WTC11 (cell line): ENCODE results near the gene APOE. TPM values are rescaled to one million over a fixed set of nuclear protein-coding genes. Genes with fewer than 3 reads are reported as not detected.

Experiments used
- ATAC-seq: fragments of 200-7000 bp; cut with Tn5 transposase; 2 replicates; pipeline ENCODE4 v1.10.0; 2021; ENCODE audit warnings: mild to moderate bottlenecking, moderate library complexity
- CTCF ChIA-PET: fragments of 300-600 bp; sonication (Branson Sonifier 250); formaldehyde crosslinking; loops from one replicate; lab custom pipeline; 2021; ENCODE audit warnings: antibody characterized with exemption; lab: Charles Lee
- POLR2A ChIA-PET: fragments of 350-600 bp; sonication (Branson Sonifier 250); formaldehyde crosslinking; loops from one replicate; lab custom pipeline; 2021; ENCODE audit warnings: antibody characterized with exemption; lab: Charles Lee
- DNase-seq: peaks from one replicate; pipeline ENCODE4 v3.0.0; 2021; ENCODE audit warnings: low spot score
- H3K27ac Mint-ChIP-seq: 2 replicates; pipeline ENCODE4 v1.8.0; 2021; ENCODE audit warnings: mixed read lengths
- H3K27me3 Mint-ChIP-seq: 2 replicates; pipeline ENCODE4 v1.8.0; 2021; ENCODE audit warnings: low read depth, mild to moderate bottlenecking, moderate library complexity, mixed read lengths
- H3K36me3 Mint-ChIP-seq: 2 replicates; pipeline ENCODE4 v1.8.0; 2021; ENCODE audit warnings: mixed read lengths
- H3K4me1 Mint-ChIP-seq: 2 replicates; pipeline ENCODE4 v1.8.0; 2022; ENCODE audit warnings: mixed read lengths
- H3K4me3 Mint-ChIP-seq: 2 replicates; pipeline ENCODE4 v1.8.0; 2021; ENCODE audit warnings: mild to moderate bottlenecking, moderate library complexity, mixed read lengths
- H3K9me3 Mint-ChIP-seq: 2 replicates; pipeline ENCODE4 v1.8.0; 2021; ENCODE audit warnings: mixed read lengths
- AR ChIP-seq: fragments of 250-450 bp; sonication (Bioruptor Pico); IDR thresholded peaks from 2 replicates; pipeline ENCODE4 v1.9.0; 2021; ENCODE audit warnings: mild to moderate bottlenecking
- ATF1 ChIP-seq: sonication (generic); formaldehyde crosslinking; IDR thresholded peaks from 2 replicates; pipeline ENCODE4 v1.8.1; 2023; ENCODE audit warnings: mild to moderate bottlenecking, moderate library complexity, missing genetic modification reagents
- CDX4 ChIP-seq: fragments of 250-450 bp; sonication (Bioruptor Pico); IDR thresholded peaks from 2 replicates; pipeline ENCODE4 v1.9.0; 2021; ENCODE audit warnings: moderate library complexity, mild to moderate bottlenecking, inconsistent platforms, borderline replicate concordance
- ERG ChIP-seq: fragments of 250-450 bp; sonication (Bioruptor Pico); IDR thresholded peaks from 2 replicates; pipeline ENCODE4 v1.8.0; 2021; ENCODE audit warnings: mild to moderate bottlenecking
- ETV6 ChIP-seq: sonication (generic); formaldehyde crosslinking; IDR thresholded peaks from 2 replicates; pipeline ENCODE4 v1.8.1; 2022; ENCODE audit warnings: mild to moderate bottlenecking, missing genetic modification reagents
- FOXK1 ChIP-seq: sonication (generic); formaldehyde crosslinking; IDR thresholded peaks from 2 replicates; pipeline ENCODE4 v1.8.0; 2022; ENCODE audit warnings: mild to moderate bottlenecking, moderate library complexity, missing genetic modification reagents
- FOXP4 ChIP-seq: sonication (generic); formaldehyde crosslinking; IDR thresholded peaks from 2 replicates; pipeline ENCODE4 v1.8.0; 2022; ENCODE audit warnings: mild to moderate bottlenecking, missing genetic modification reagents
- GRHL2 ChIP-seq: fragments of 250-450 bp; sonication (Bioruptor Pico); IDR thresholded peaks from 2 replicates; pipeline ENCODE4 v1.8.0; 2022; ENCODE audit warnings: mild to moderate bottlenecking, moderate library complexity; ENCODE audit not compliant: insufficient replicate concordance, severe bottlenecking
- GTF2I ChIP-seq: fragments of 250-450 bp; sonication (Bioruptor Pico); conservative IDR thresholded peaks from 2 replicates; pipeline ENCODE4 v1.4.0; 2021; ENCODE audit warnings: mild to moderate bottlenecking
- HMGXB4 ChIP-seq: sonication (generic); formaldehyde crosslinking; IDR thresholded peaks from 2 replicates; pipeline ENCODE4 v1.8.1; 2023; ENCODE audit warnings: mild to moderate bottlenecking, moderate library complexity, missing genetic modification reagents
- JUN ChIP-seq: sonication (generic); formaldehyde crosslinking; IDR thresholded peaks from 2 replicates; pipeline ENCODE4 v1.8.0; 2023; ENCODE audit warnings: mild to moderate bottlenecking, missing genetic modification reagents
- MAX ChIP-seq: sonication (generic); formaldehyde crosslinking; IDR thresholded peaks from 2 replicates; pipeline ENCODE4 v1.8.0; 2022; ENCODE audit warnings: mild to moderate bottlenecking, missing genetic modification reagents
- NFE2L1 ChIP-seq: sonication (generic); formaldehyde crosslinking; IDR thresholded peaks from 2 replicates; pipeline ENCODE4 v1.8.1; 2023; ENCODE audit warnings: missing genetic modification reagents
- RELA ChIP-seq: sonication (generic); formaldehyde crosslinking; IDR thresholded peaks from 2 replicates; pipeline ENCODE4 v1.8.1; 2022; ENCODE audit warnings: missing genetic modification reagents, mild to moderate bottlenecking, borderline replicate concordance
- TEAD4 ChIP-seq: sonication (generic); formaldehyde crosslinking; IDR thresholded peaks from 2 replicates; pipeline ENCODE4 v1.8.0; 2022; ENCODE audit warnings: mild to moderate bottlenecking, missing genetic modification reagents
- USF1 ChIP-seq: sonication (generic); formaldehyde crosslinking; IDR thresholded peaks from 2 replicates; pipeline ENCODE4 v1.8.0; 2022; ENCODE audit warnings: mild to moderate bottlenecking, missing genetic modification reagents
- ZNF121 ChIP-seq: sonication (generic); formaldehyde crosslinking; IDR thresholded peaks from 2 replicates; pipeline ENCODE4 v1.8.0; 2023; ENCODE audit warnings: missing genetic modification reagents
- ZNF671 ChIP-seq: fragments of 250-450 bp; sonication (Bioruptor Pico); IDR thresholded peaks from 2 replicates; pipeline ENCODE4 v1.8.0; 2021; ENCODE audit warnings: mild to moderate bottlenecking
- ZSCAN18 ChIP-seq: fragments of 250-450 bp; sonication (Bioruptor Pico); IDR thresholded peaks from 2 replicates; pipeline ENCODE4 v2.1.2; 2022; ENCODE audit warnings: mild to moderate bottlenecking, moderate library complexity
- total RNA-seq: library from RNA; stranded (reverse); gene quantifications from 3 replicates; pipeline ENCODE4 v1.2.3, GENCODE V29; 2021

The APOE gene
- total RNA-seq, 1 experiment from 2014 or later, result 824 TPM

GRCh38 chr19:44889830-44890365 lies 15.7 kb upstream of the APOE start:
- Mint-ChIP-seq H3K36me3 (peaks cover 55% of the 10 kb centered on the region), H3K4me1 (peaks cover 21% of the 10 kb centered on the region), H3K4me3 (peak overlapping the region; percentile 64), H3K27me3 (no peaks in the 10 kb centered on the region; the same call in 1 of the 2 replicates), H3K27ac (peak overlapping the region; percentile 97), H3K9me3 (no peaks in the 10 kb centered on the region)
- ATAC-seq (no peak), DNase-seq (no peak)
- ChIA-PET CTCF (interaction anchor here (0.8 to 1.9 kb wide), 13 partner anchors 13 to 201 kb away, joined by 3 to 13 read pairs (median 5); partner anchors contain the start of genes APOE and NECTIN2), POLR2A (interaction anchor here (1.2 to 1.8 kb wide), 5 partner anchors 15 to 202 kb away, joined by 4 to 12 read pairs (median 6); partner anchors contain the start of genes APOE, CLPTM1 and NECTIN2)
- 0 out of 2 replicates have a peak, but pooled peaks have one; percentile 21 for TF ChIP-seq GTF2I (CRISPR knock-in tag)
- TF ChIP-seq FOXP4 (CRISPR knock-in tag), result no peak
- TF ChIP-seq FOXK1, result no peak
- TF ChIP-seq NFE2L1 (CRISPR knock-in tag), result 0 out of 2 replicates have a peak, but pooled peaks have one; percentile 33

GRCh38 chr19:44890366-44891015 lies 15.1 kb upstream of the APOE start:
- DNase-seq, result peak; percentile 100
- POLR2A ChIA-PET, result interaction anchor here (1.2 to 1.8 kb wide), 5 partner anchors 15 to 201 kb away, joined by 4 to 12 read pairs (median 6); partner anchors contain the start of genes APOE, CLPTM1 and NECTIN2
- TF ChIP-seq MAX (CRISPR knock-in tag), result 0 out of 2 replicates have a peak, but pooled peaks have one; percentile 20
- no peak for TF ChIP-seq ATF1 (CRISPR knock-in tag)
- no peak for TF ChIP-seq GRHL2 (CRISPR knock-in tag)
- no peak for TF ChIP-seq ZNF671 (CRISPR knock-in tag)
- TF ChIP-seq FOXK1, result peak; percentile 74; the same call in 1 of the 2 replicates
- TF ChIP-seq ZNF121 (CRISPR knock-in tag), result peak; percentile 43; the same call in 1 of the 2 replicates
- TF ChIP-seq TEAD4 (CRISPR knock-in tag), result no peak
- no peak for TF ChIP-seq JUN (CRISPR knock-in tag)
- TF ChIP-seq AR, result 0 out of 2 replicates have a peak, but pooled peaks have one; percentile 13
- no peak for TF ChIP-seq USF1 (CRISPR knock-in tag)
- no peak for TF ChIP-seq ZSCAN18
- 0 out of 2 replicates have a peak, but pooled peaks have one; percentile 7 for TF ChIP-seq NFE2L1 (CRISPR knock-in tag)
- peak; percentile 88; the same call in 1 of the 2 replicates for TF ChIP-seq ETV6 (CRISPR knock-in tag)
- TF ChIP-seq RELA (CRISPR knock-in tag), result no peak
- no peak for TF ChIP-seq CDX4 (CRISPR knock-in tag)
- no peak for TF ChIP-seq HMGXB4
- TF ChIP-seq ERG (CRISPR knock-in tag), result peak; percentile 13; the same call in 1 of the 2 replicates

More at GRCh38 chr19:44890366-44891015, 15.1 kb upstream of the APOE start:
- Mint-ChIP-seq H3K27ac (peak overlapping the region; percentile 97), H3K36me3 (peaks cover 59% of the 10 kb centered on the region), H3K4me3 (peak overlapping the region; percentile 64), H3K9me3 (no peaks in the 10 kb centered on the region), H3K27me3 (no peaks in the 10 kb centered on the region; the same call in 1 of the 2 replicates), H3K4me1 (peaks cover 21% of the 10 kb centered on the region)
- ATAC-seq, result peak; percentile 90
- CTCF ChIA-PET, result interaction anchor here (0.8 to 1.9 kb wide), 13 partner anchors 12 to 201 kb away, joined by 3 to 13 read pairs (median 5); partner anchors contain the start of genes APOE and NECTIN2
